Kasumi-1 (cell line): ENCODE data around the gene ZNF581.

ENCODE experiments used
- DNase-seq, 2 experiments: peaks; one replicate each; lab custom pipeline; 2025; lab: John Stamatoyannopoulos, UW

Gene ZNF581

GRCh38 chr19:55694656-55695491, 51.4 kb downstream of the ZNF581 start:
- no peak for DNase-seq
